ENCODE measurements around the gene MAGEL2. TPM values are rescaled to one million over a fixed set of nuclear protein-coding genes. Genes with fewer than 3 reads are reported as not detected.

Gene MAGEL2
- total RNA-seq, 6 experiments from 2014 or later: 0.04 to 0.05 TPM; not detected in 4

- Histone ChIP-seq H3K27ac (no peak overlapping the region), H3K36me3 (no peaks in the 10 kb centered on the region), H3K27me3 (no peaks in the 10 kb centered on the region), H3K9me3 (no peaks in the 10 kb centered on the region), H3K4me3 (no peak overlapping the region), H3K4me1 (no peaks in the 10 kb centered on the region)
- ATAC-seq: no peak
- no peak for DNase-seq
- TF ChIP-seq CTCF (IDR thresholded peaks at IDR 0.05): no peak
- no peak for TF ChIP-seq POLR2A (IDR thresholded peaks at IDR 0.05)
- intact Hi-C loops (cut with DNase I): no loop called here
- 40% methylated on average over 4 of the region's 4 CpGs for whole genome bisulfite sequencing (ENCODE audit: insufficient coverage, low coverage, low lambda C conversion rate, missing lambda C conversion rate)
These were observed 42.3 kb upstream of the MAGEL2 start for GRCh38 chr15:23690015-23690414.

- no peak for TF ChIP-seq CTCF (IDR thresholded peaks at IDR 0.05)
- H3K27ac ChIP-seq: no peak within 1 kb of the TSS
- intact Hi-C loops (cut with DNase I): no loop called here
- ATAC-seq (peak; percentile 39 to 51 (median 42)), DNase-seq (peak in 1 of 3 donors; percentile 31)
- no peaks in the 10 kb centered on the region for H3K36me3 ChIP-seq
- WGBS (ENCODE audit: insufficient coverage, low coverage, low lambda C conversion rate, missing lambda C conversion rate): 0% methylated on average over 6 of the region's 38 CpGs
- no peaks in the 10 kb centered on the region for H3K27me3 ChIP-seq
- H3K9me3 ChIP-seq: no peaks in the 10 kb centered on the region
- H3K4me1 ChIP-seq: no peaks in the 10 kb centered on the region
- peak within 1 kb of the TSS; percentile 20 to 40 (median 25) for H3K4me3 ChIP-seq
These were observed 39.4 kb upstream of the MAGEL2 start, which contains the start of gene NDN for GRCh38 chr15:23687143-23687470. Gene NDN, minus strand, starts transcription at chr15:23687305. Its CDS starts 88 bp downstream, at chr15:23687217.

GRCh38 chr15:23686466-23687142, 38.9 kb upstream of the MAGEL2 start:
- 31% methylated on average over 3 of the region's 57 CpGs for WGBS (ENCODE audit: insufficient coverage, low coverage, low lambda C conversion rate, missing lambda C conversion rate)
- intact Hi-C loops (cut with DNase I): no loop called here
- no peaks in the 10 kb centered on the region for H3K27me3 ChIP-seq
- no peaks in the 10 kb centered on the region for H3K36me3 ChIP-seq
- ATAC-seq (peak in 2 of 4 donors; percentile 21 to 37), DNase-seq (no peak)
- H3K9me3 ChIP-seq: no peaks in the 10 kb centered on the region
- peak overlapping the region; percentile 20 to 40 (median 25) for H3K4me3 ChIP-seq
- no peaks in the 10 kb centered on the region for H3K4me1 ChIP-seq
- H3K27ac ChIP-seq: no peak overlapping the region
- TF ChIP-seq POLR2A (IDR thresholded peaks at IDR 0.05) (no peak), CTCF (IDR thresholded peaks at IDR 0.05) (no peak)

GRCh38 chr15:23671481-23671880, 23.8 kb upstream of the MAGEL2 start:
- intact Hi-C loops (cut with DNase I): no loop called here
- Histone ChIP-seq H3K4me3 (no peak overlapping the region), H3K27me3 (no peaks in the 10 kb centered on the region), H3K9me3 (no peaks in the 10 kb centered on the region), H3K4me1 (no peaks in the 10 kb centered on the region), H3K36me3 (no peaks in the 10 kb centered on the region), H3K27ac (no peak overlapping the region)
- no peak for DNase-seq
- no peak for ATAC-seq
- WGBS (ENCODE audit: insufficient coverage, low coverage, low lambda C conversion rate, missing lambda C conversion rate): 27% methylated on average over 3 of the region's 3 CpGs
- TF ChIP-seq POLR2A (IDR thresholded peaks at IDR 0.05) (no peak), CTCF (IDR thresholded peaks at IDR 0.05) (no peak)

Measured in right lobe of liver (tissue), 6 donors.